Measurements from ENCODE around the gene DBNDD1. TPM values are rescaled to one million over a fixed set of nuclear protein-coding genes. Genes with fewer than 3 reads are reported as not detected.
"Not testable (repeated sequence)": the region's sequence is repeated elsewhere in the genome, so short reads cannot be mapped to it uniquely, and the experiment has no call there.

Gene DBNDD1
- total RNA-seq, 1 experiment from 2014 or later = 32.3 TPM

DNA sequence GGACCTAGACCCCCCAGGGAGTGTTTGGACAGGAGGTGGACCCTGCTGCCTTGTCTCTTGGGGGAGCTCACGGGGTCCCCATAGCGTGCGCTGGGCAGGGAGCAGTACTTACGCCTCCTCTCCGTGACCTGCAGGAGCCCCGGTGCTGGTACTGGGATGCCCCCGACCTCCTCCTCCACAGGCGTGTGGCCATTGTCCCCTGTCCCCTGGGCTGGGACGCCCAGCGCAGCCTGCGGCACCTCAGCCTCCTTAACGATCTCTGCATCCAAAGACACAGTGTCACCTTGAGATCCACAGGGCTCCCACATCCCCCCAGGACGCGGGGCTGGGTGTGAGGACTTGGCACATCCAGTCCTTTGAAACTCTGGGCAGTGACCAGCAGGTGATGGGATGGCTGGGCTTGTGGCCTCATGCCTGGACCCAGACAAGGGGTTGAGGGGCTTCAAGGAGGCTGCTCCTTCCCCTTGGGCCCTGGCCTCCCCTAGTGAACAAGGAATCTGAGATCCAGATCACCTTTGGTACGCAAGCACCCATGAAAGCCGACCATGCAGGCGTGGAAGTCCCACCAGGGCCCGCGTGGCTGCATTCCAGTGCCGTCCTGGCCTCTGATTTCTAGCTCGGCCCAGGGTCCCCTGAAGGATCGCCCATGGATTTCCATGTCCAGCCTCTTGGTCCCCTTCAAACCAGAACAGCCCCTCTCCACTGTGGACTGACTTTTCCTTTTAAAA lies 9.9 kb downstream of the DBNDD1 start:
- ATAC-seq = no peak
- intact Hi-C loops (cut with micrococcal nuclease; ENCODE audit: unreplicated experiment) = no loop called here
- TF ChIP-seq, protein P1, sequence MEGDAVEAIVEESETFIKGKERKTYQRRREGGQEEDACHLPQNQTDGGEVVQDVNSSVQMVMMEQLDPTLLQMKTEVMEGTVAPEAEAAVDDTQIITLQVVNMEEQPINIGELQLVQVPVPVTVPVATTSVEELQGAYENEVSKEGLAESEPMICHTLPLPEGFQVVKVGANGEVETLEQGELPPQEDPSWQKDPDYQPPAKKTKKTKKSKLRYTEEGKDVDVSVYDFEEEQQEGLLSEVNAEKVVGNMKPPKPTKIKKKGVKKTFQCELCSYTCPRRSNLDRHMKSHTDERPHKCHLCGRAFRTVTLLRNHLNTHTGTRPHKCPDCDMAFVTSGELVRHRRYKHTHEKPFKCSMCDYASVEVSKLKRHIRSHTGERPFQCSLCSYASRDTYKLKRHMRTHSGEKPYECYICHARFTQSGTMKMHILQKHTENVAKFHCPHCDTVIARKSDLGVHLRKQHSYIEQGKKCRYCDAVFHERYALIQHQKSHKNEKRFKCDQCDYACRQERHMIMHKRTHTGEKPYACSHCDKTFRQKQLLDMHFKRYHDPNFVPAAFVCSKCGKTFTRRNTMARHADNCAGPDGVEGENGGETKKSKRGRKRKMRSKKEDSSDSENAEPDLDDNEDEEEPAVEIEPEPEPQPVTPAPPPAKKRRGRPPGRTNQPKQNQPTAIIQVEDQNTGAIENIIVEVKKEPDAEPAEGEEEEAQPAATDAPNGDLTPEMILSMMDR (IDR thresholded peaks at IDR 0.05) = no peak
- no peak for TF ChIP-seq TCF7L2 (IDR thresholded peaks at IDR 0.05; ENCODE audit: low read depth, low read length)
- TF ChIP-seq POLR2AphosphoS5 (IDR thresholded peaks at IDR 0.05; ENCODE audit: low read depth, low read length) = no peak
- TF ChIP-seq SIN3A (IDR thresholded peaks at IDR 0.05; ENCODE audit: borderline replicate concordance, insufficient read depth, low read depth, low read length) = no peak
- TF ChIP-seq, protein P2, sequence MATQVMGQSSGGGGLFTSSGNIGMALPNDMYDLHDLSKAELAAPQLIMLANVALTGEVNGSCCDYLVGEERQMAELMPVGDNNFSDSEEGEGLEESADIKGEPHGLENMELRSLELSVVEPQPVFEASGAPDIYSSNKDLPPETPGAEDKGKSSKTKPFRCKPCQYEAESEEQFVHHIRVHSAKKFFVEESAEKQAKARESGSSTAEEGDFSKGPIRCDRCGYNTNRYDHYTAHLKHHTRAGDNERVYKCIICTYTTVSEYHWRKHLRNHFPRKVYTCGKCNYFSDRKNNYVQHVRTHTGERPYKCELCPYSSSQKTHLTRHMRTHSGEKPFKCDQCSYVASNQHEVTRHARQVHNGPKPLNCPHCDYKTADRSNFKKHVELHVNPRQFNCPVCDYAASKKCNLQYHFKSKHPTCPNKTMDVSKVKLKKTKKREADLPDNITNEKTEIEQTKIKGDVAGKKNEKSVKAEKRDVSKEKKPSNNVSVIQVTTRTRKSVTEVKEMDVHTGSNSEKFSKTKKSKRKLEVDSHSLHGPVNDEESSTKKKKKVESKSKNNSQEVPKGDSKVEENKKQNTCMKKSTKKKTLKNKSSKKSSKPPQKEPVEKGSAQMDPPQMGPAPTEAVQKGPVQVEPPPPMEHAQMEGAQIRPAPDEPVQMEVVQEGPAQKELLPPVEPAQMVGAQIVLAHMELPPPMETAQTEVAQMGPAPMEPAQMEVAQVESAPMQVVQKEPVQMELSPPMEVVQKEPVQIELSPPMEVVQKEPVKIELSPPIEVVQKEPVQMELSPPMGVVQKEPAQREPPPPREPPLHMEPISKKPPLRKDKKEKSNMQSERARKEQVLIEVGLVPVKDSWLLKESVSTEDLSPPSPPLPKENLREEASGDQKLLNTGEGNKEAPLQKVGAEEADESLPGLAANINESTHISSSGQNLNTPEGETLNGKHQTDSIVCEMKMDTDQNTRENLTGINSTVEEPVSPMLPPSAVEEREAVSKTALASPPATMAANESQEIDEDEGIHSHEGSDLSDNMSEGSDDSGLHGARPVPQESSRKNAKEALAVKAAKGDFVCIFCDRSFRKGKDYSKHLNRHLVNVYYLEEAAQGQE (IDR thresholded peaks at IDR 0.05; ENCODE audit: insufficient read depth in 1 of 2, low read depth in 2 of 2, low read length in 1 of 2) = no peak
- Histone ChIP-seq H3K4me1 (ENCODE audit: control insufficient read depth, insufficient read depth, low read length) (no peaks in the 10 kb centered on the region), H3K9me3 (ENCODE audit: control insufficient read depth, insufficient read depth, low read depth, low read length) (no peaks in the 10 kb centered on the region), H3K27me3 (ENCODE audit: control insufficient read depth, insufficient read depth, low read length) (no peaks in the 10 kb centered on the region), H3K27ac (ENCODE audit: low read length) (no peak overlapping the region), H3K4me3 (ENCODE audit: low read depth in 2 of 2, low read length in 2 of 2) (no peak overlapping the region), H3K36me3 (ENCODE audit: control insufficient read depth, insufficient read depth, low read length) (no peaks in the 10 kb centered on the region)
- BruUV-seq (replicated peaks) = no TSS peak
- POLR2A ChIA-PET = no interaction called here
- CTCF ChIA-PET = no interaction called here
- in situ Hi-C loops (cut with HindIII; ENCODE audit: low pct_unique_long_range_greater_than_20kb, low sequenced_read_pairs) = no loop called here
- no peak for DNase-seq (ENCODE audit: low read depth, low spot score)

DNA sequence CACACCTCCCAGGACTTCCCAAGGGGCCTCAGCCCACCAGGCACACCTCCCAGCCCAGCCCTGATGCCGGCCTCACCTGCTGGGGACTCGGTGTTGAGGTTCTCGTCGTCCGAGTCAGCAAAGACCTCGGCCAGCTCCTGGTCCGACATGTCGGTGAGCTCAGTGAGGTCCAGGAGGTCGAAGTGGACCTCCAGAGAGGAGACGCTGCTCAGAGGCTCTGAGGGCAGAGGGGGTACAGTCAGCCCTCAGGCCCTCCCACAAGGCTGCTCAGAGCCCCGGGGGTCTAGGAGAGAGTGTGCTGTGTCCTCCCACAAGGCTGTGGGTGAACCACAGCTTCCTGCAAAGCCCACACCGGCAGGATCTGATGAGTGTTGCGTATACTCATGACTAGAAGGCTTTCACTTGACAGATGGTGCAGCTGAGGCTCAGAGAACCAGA lies 10.5 kb downstream of the DBNDD1 start:
- BruUV-seq (replicated peaks) = no TSS peak
- ATAC-seq (no peak), DNase-seq (ENCODE audit: low read depth, low spot score) (no peak)
- no peaks in the 10 kb centered on the region for H3K4me1 ChIP-seq (ENCODE audit: control insufficient read depth, insufficient read depth, low read length)
- H3K4me3 ChIP-seq (ENCODE audit: low read depth in 2 of 2, low read length in 2 of 2) = no peak overlapping the region
- ChIA-PET CTCF (no interaction called here), POLR2A (no interaction called here)
- H3K9me3 ChIP-seq (ENCODE audit: control insufficient read depth, insufficient read depth, low read depth, low read length) = no peaks in the 10 kb centered on the region
- TF ChIP-seq POLR2AphosphoS5 (IDR thresholded peaks at IDR 0.05; ENCODE audit: low read depth, low read length) (no peak), SIN3A (IDR thresholded peaks at IDR 0.05; ENCODE audit: borderline replicate concordance, insufficient read depth, low read depth, low read length) (no peak), TCF7L2 (IDR thresholded peaks at IDR 0.05; ENCODE audit: low read depth, low read length) (no peak)
- TF ChIP-seq, protein P1 (IDR thresholded peaks at IDR 0.05) = no peak
- TF ChIP-seq, protein P2 (IDR thresholded peaks at IDR 0.05; ENCODE audit: insufficient read depth in 1 of 2, low read depth in 2 of 2, low read length in 1 of 2) = no peak
- H3K36me3 ChIP-seq (ENCODE audit: control insufficient read depth, insufficient read depth, low read length) = no peaks in the 10 kb centered on the region
- in situ Hi-C loops (cut with HindIII; ENCODE audit: low pct_unique_long_range_greater_than_20kb, low sequenced_read_pairs) = no loop called here
- H3K27ac ChIP-seq (ENCODE audit: low read length) = no peak overlapping the region
- intact Hi-C loops (cut with micrococcal nuclease; ENCODE audit: unreplicated experiment) = no loop called here
- no peaks in the 10 kb centered on the region for H3K27me3 ChIP-seq (ENCODE audit: control insufficient read depth, insufficient read depth, low read length)

DNA sequence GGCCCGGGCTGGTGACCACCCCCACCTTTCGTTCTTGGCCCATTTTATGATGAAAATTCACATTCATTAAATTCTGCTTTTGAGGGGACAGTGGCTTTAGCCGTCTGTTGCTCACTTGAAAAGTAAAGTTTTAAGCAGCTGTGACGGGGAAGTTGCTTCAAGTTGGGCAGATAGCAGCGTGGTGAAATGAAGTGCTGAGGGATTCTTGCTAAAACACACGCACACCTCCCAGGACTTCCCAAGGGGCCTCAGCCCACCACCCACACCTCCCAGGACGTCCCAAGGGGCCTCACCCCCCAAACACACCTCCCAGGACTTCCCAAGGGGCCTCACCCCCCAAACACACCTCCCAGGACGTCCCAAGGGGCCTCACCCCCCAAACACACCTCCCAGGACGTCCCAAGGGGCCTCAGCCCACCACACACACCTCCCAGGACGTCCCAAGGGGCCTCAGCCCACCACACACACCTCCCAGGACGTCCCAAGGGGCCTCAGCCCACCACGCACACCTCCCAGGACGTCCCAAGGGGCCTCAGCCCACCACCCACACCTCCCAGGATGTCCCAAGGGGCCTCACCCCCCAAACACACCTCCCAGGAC lies 11.5 kb downstream of the DBNDD1 start:
- H3K27me3 ChIP-seq (ENCODE audit: control insufficient read depth, insufficient read depth, low read length); ATAC-seq; DNase-seq (ENCODE audit: low read depth, low spot score); H3K36me3 ChIP-seq (ENCODE audit: control insufficient read depth, insufficient read depth, low read length); H3K9me3 ChIP-seq (ENCODE audit: control insufficient read depth, insufficient read depth, low read depth, low read length); H3K4me1 ChIP-seq (ENCODE audit: control insufficient read depth, insufficient read depth, low read length); in situ Hi-C loops (cut with HindIII; ENCODE audit: low pct_unique_long_range_greater_than_20kb, low sequenced_read_pairs); BruUV-seq (replicated peaks); H3K27ac ChIP-seq (ENCODE audit: low read length); CTCF ChIA-PET; H3K4me3 ChIP-seq (ENCODE audit: low read depth in 2 of 2, low read length in 2 of 2); intact Hi-C loops (cut with micrococcal nuclease; ENCODE audit: unreplicated experiment); POLR2A ChIA-PET: not testable (repeated sequence)

All from Panc1 (cell line).